Activated CD4-positive, CD25-positive, alpha-beta regulatory T cell treated with anti-CD3 and anti-CD28 coated beads, Interleukin-2, amount 50 U/mL, for 72 hours (primary cell): Measurements from ENCODE around the gene STMN1.
A peak's percentile ranks its signal among the peaks of the same experiment; 100 is the strongest.

Experiments
- DNase-seq: peaks from one replicate; pipeline ENCODE4 v3.0.0; 2021

STMN1 gene

DNA sequence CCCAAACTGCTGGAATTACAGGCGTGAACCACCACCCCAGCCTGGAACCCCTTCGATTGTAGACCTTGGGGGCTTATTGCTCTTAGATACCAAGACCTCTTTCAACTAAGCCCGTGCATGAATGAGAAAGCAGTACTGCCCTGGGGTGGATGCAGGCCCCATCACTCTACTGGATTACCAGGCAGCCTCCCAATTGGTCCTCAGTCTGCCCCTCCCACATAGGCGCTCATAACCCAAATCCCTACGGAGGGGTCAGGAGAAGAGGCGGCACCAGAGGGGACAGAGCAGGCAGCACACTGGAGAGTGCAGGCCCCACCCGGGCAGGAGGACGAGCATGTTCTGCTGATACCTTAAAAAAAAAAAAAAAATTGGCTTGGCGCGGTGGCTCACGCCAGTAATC lies 12.4 kb upstream of the STMN1 start:
- no peak for DNase-seq

DNA sequence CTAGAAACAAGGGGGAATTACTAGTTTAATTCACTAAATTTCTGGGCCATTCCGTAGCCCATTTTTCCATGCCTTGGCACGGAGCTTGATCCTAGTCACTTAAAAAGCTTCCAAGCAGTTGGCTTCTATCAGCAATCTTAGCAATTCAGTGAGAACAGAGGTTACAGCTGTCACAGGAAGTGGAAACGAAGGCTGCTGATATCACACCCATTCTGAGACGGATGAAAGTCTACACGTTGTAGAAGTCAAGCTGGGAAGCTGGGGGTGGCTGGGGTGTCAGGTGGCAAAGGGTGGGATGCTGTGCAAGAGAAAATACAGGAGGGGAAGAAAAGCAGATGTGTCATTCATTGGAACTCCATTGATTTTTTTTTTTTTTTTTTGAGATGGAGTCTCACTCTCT lies 11.8 kb upstream of the STMN1 start:
- no peak for DNase-seq

DNA sequence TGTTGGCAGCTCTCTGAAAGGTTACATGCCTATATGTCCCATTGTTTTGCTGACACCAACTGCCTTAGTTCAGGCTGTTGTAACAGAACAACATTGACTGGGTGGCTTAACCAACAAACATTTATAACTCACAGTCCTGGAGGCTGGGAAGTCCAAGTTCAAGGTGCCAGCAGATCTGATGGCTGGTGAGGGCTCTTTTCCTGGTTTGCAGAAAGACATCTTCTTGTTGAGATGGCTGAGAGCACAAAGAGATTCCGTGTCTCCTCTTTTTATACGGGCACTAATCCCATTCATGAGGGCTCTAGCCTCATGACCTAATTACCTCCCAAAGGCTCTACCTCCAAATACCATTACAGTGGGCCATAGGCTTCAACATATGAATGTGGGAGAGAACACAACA lies 10.2 kb upstream of the STMN1 start:
- DNase-seq: no peak

DNA sequence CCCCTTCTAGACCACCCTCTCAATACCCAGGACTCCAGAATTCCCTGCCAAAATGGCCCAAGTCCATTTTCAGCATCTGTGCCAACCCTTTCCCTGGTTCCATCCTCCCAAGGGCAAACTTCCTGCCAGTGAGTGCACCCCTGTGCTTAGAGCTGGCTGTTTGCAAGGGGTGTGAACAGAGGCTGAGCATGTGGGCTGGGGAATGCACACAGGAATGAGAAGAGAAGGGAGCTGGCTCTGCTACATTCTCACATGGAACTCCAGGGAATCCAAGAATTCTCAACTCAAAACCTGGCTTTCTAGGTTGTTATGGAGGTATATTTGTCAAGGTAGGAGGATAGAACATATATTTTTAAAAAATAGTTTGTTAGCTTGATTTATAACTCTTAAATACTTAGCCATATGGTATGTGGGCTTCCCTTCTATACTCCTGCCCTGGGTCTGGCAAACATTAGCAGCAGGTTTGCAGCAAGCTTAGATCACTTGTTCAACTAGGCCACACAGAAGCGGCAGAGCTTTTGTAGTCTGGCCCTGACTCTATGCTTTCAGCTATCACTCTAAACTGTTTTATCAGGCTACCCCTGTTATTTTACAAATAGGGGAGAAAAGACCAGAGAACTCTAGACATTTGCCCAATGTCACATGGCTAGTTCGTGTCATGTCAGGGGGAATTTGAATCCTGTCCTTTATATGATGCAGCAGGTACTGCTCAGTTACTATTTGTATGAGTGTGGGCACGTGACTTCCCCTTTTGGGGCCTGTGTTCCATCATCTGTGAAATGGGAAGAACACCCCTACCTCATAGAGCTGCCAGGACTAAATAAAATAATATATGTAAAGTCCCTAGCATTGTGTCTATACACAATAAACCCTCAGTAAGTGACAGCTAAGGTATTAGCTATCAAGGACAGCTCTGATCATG lies 8.1 kb upstream of the STMN1 start:
- DNase-seq: no peak

DNA sequence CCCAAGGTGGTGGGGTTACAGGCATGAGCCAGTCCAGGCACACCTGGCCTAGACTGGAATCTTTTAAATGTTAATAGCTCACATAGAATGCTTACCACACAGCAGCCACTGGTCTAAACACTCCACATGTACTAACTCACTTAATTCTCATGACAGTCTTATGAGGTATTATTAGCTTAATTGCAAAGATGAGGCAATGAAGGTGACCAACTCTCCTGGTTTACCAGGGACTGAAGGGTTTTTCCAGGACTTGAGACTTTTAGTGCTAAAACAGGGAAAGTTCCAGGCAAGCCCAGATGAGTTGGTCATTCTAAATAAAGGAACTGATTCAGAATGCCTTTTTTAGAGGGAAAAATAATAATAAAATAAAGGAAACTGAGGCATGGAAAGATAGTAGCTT lies 7.0 kb upstream of the STMN1 start:
- no peak for DNase-seq

DNA sequence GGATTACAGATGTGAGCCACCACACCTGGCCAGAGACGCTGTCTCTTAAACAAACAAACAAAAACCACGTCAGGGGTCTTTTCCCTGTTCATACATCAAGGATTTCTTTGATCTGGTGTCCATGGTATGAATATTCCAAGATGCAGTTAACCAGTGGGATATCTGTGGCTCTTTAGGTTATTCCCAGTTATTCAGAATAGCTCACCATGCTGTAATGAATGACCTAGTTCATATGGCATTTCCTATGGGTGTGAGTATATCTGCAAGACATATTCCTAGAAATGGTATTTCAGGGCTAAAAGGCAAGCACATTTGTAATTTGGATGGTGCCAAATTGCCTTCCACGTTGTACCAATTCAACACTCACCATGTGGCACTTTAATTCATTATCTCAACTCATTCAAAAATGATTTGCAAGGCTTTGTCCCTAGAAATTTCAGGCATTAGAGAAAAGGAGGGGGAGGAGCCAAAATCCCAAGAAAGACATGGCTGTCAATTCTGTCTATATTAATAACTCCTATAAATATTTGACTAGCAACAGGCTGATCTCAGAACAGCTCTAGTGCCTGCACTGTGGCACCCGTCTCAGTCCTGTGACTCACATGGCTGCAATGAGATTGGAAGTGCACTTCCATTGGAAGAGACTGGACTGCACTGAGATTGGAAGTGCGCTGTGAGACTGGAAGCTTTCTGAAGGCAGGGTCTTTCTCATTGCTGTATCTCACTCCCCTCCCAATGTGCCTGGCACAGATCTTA lies 6.0 kb upstream of the STMN1 start:
- no peak for DNase-seq

DNA sequence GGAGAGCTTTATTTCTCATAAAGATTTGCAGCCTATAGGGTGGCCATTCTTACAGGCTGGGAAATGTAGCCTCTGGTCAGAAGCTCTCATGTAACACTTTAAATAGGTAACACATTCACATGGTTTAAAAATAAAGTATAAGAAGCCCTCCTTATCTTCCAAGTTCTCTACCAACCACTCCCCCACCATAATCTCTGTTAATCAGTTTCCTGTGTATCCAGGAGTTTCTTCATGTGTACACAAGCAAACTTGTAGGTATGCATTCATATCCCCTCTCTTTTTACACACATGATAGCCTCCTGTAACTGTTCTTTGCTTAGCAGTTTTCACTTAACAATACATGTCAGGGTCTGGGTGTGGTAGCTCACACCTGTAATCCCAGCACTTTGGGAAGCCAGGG lies 4.9 kb upstream of the STMN1 start:
- no peak for DNase-seq

DNA sequence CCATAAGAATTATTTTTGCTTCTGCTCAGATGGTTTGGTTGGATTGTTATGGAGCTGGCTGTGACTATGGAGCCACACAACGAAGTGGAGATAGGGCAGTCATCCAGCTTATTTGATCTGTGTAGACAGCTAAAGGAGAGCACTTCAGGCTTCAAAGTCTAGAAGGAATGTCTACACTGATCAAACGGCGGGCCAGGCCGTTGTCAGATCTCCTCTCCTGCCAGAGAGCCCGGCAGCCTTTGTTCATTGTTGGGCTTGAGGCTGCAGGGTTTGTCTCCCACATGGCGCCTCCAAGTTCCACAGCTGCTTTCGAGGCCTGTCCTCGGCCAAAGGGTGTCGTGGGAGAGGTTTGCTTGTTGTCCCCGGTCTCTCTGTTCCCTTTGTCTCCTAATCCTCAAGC lies 2.8 kb upstream of the STMN1 start:
- no peak for DNase-seq

DNA sequence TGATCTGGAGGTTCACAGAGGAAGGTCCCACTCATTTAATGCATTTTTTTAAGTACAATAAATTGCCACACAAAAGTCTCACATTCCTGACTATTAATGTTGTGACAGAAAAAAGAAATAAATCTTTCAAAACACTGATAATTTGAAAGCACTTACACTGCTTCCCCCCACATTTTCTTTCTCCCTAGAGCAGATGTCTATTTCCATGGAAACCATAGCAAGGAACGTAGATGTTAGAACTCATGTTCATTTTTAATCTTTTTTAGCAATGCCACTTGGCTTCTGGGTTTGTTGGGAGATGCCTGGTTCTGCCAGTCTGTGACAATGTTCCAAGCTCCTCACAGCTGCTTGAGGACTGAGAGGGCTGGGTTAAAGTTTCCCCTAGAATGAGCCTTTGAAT lies 1.9 kb upstream of the STMN1 start:
- no peak for DNase-seq

DNA sequence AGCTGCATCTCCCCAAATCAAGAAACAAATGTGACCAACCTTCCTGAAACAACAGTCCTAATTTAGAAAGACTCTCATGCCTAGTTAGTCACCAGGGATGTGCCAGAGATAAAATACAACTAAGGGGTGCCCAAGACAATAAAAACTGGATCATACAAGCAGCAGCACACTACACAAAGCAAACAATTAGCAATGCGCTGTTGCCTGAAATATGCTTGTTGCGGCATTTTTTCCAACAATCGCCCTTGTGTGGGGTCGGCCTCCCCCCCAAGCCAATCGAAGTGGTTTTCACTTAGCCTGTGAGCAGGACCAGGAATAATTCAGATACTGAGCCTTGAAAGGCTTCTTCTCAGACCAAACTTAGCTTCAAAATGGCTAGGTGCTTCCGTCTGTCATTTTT lies 1.4 kb upstream of the STMN1 start:
- DNase-seq: peak; percentile 6

DNA sequence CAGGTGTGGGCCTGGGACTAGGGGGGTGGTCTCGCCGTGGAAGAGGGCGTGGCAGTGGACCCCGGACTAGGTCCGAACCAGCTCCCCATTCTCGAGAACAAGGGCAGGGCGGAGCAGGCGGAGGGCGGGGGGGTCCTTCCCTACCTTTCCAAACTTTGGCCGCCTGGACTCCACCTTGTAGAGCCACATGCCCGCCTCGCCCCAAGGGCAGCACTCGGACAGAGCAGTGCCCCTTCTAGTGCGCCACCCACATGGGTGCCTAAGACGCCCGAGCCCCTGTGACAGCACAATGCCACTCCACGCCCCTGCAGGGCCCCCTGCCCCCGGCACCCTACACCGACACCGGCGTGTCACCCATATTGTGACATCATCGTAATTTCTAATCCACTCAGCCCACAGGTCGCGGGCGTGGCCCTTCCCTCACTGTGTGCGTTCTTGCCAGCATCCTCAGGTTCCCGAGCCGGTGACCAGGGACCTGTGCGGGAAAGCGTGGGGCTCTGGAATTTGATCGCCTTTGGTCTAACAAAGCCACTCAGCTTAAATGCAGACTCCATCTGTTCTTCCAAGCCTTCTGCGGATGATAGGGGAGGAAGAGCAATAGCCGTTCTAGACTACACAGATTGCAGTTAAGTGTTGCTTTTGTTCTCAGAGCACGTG lies 553 bp upstream of the STMN1 start:
- DNase-seq: no peak

DNA sequence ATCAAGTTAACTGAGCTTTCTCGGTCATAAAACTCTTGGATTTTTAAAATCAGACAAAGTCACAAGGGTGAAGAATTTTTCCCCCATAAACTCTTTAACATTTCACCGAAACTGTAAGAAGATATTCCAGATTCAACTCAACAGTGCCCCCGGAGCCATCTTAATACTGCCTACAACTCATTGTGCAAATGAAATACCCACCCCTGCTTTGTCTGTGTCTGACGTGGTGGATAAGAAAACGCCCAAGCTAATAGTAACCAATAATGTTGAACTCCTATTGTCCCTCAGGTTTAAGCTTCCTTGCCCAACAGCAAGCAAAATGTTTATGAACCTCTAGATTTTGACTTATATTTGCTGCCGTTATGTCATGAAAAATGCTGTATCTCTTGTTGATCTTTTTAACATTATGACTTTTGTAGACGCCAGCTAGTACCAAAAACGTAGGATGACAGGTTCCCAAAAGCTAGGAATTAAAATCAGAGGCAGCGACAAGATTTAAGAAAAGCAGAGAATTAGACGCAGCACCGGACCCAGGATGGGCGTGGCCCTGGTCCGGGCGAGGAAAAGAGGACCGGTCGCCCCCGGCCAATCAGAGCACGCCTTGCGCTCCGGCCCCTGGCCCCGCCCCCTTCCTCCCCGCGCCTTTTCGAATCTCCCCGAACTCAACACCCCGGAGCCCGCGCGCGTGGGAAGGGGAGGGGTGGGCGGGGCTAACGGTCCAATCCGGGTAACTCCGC lies 1.1 kb downstream of the STMN1 start:
- peak; percentile 92 for DNase-seq

DNA sequence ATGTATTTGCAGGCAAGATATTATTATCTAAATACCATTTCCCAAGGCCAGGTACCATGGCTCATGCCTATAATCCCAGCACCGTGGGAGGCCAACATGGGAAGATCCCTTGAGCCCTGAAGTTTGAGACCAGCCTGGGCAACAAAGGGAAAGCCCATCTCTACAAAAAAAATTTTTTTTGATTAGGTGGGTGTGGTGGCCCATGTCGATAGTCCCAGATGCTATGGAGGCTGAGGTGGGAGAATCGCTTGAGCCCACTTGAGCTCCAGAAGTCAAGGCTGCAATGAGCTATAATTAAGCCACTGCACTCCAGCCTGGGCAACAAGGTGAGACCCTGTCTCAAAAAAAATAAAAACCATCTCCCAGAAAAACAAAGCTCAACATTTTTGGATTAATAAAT lies 2.2 kb downstream of the STMN1 start:
- no peak for DNase-seq

DNA sequence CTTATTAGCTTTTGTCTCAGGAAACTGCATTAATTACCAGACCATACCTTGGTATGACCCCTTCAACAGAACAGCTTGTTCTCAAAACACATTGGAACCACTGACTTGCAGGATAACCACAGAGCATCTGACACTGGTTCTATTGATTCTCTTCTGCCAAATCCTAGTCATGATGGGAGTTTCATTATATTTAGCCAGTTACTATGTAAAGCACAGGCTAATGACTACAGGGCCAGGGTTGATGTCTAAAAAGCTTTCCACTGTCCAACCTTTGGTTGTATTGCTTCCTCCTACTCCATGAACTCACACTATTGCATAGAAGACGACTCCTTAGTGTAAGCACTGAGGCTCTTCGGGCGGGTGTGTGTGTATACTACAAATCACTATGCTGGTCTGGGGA lies 3.8 kb downstream of the STMN1 start:
- peak; percentile 1 for DNase-seq

DNA sequence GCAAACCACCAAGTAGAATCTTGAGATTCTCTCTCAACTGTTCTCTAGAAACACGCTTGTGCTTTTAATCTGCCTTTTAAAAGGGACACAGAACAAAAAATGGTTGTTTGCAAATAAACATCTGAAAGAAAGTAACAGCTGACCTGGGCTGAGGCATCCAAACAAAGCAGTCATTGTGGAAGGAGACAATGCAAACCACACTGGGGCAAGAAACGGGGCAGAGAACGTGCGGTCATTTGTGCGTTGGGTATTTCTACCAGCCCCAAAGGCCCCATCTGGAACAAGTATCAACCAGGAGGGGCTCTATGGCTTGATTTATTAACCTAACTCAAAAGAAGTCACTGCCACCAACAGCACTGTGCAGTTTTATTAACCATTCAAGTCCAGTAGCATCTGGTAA lies 6.0 kb downstream of the STMN1 start:
- no peak for DNase-seq

DNA sequence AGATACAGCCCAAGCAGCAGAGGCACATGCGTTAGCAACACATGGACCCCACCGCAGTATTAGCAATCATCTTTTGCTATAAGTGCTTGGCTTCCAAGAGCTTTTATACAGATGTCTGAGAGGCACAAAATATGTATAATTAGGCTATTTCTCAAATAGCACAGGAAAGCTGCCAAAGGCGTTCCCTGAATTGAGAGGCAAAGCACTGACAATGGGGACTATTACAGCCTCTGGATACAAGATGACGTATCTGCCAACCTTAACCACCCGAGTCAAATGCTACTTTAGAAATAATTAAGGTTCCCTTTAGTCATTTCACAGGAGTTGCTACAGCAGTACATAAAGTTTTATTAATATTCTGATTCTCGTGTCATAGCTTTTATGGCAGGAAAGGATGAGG lies 6.4 kb downstream of the STMN1 start:
- no peak for DNase-seq

DNA sequence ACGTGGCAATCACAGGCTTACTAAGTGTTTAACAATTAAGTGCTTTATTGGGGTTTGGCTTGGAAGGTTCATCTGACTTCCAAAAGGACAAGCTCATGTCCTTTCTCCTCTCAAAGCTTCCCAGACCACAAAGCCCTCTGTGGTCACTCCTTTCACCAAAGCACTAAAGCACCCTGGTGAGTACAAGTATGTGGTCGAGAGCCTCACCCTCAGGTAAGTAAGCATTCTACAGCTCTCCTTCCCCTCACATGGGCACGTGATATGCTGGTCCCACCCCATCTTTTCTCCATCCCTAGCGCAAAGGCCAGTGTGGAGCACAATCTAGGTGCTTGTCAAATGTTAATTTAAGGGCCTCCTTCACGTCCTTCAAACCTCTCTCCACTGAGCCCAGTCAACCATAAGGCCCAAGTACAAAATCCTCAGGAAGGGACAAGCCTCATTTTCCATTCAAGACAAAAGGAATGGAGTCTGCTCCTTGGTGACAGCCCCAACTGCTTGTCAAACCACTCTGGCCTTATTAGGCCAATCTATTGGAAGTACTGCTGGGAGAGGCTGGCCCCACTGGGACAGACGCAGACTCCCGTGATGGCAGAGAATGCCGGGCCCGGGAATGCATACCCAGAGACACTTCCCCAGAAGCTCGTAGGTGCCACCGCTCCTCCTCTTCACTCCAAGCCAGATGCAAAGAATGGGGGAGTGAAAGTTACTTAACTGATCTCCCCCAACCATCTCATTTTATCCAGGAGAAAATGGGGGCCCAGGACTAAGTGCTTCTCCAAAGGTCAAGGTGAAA lies 7.8 kb downstream of the STMN1 start:
- no peak for DNase-seq

DNA sequence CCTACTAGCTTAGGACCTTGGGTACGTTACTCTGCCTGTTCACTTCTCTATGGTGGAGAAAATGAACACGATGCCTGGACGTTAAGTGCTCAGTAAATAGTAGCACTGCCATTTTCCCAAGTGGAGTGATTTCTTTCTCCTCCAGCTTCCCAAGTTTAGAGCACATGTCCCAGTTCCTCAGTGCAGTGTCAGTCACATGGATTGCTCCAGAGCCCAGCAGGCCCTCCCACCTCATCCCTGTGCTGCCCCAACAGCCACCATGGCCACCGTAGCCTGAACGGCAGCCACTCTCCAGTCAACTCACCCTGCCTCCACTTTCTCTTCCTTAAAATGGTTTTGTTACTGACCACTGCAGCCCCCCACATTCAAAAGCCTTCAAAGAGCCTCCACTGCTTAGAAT lies 8.5 kb downstream of the STMN1 start:
- no peak for DNase-seq

DNA sequence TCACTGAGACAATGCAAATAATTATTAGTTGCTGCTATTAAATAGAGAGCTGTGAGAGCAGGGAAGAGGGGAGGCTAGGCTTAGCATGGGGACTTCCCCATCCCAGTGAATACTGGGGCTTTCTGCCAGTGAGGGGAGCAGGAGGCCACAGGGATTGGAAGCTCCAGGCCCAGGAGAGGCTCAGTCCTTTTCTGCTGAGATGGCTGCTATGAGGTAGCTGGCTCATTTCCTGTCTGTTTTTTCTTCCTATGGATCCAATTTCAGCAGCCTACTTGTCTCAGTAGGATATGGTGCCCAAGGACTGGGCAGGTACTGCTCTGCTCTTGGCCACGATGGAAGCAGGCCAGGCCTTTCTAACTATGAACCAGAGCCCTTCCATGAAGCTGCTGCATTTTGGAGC lies 10.0 kb downstream of the STMN1 start:
- no peak for DNase-seq

DNA sequence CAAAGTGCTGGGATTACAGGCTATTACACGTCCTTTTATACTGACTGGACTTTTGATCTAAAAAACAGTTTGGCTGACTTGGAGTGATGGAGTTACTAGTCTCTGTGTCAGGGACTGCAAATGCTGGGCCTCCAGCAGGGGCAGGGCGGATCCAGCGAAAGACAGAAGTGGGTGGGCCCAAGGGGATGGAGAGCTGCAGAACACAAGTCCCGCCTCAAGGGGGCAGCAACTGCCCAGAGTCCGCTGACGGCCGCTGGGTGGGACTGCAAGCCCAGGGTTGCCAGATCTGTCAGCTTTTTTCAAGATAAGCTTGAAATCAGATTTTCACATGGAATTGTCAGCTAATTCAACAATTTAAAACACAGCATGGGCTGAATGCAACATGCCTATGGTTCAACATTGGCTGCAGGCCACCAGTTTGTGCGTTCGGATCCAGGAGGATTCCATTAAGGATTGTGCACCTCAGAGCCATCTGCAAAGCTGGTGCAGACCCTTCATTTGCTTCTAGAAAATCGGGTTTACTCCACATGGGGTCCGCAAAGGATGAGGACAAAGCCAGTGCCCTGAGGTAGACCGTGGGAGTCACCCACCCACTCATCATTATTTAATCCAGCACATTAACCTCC lies 10.7 kb downstream of the STMN1 start:
- DNase-seq: peak; percentile 86

DNA sequence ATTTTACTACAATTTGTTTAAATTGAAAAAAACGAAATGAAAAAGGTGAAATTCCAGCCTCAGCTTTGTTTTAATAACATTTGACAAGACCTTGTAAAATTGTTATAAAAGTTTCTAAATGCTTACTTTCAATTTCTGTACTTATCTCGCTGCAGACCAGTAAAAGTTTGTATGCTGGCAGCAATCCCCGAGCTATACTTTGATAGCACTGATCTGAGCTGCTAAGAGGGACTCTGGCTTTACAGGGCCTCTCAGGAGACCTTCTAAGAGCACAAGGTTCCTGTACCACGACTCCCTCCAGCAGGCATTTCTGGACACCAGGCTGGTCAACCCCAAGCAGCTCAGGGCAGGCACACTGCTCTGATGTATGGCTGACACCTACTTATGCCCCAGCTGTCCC lies 13.1 kb downstream of the STMN1 start:
- no peak for DNase-seq

DNA sequence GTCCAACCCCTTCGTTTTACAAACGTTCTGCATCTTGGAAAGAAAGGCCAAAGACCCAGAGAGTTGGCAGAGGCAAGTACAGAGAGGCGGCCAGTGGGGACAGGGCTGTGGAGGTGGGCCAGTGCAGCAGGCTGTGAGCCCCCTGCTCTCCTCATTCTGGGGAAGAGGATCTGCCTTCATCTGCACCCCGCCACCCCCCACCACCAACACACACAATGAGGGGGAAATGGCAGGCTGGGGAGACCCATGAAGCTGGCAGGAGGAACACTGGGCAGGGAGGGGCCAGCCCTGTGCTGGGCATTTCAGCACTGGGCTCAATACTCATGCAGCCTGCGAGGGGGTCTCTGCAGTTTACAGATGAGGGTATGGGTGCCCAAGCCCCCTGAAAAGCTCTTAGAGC lies 14.6 kb downstream of the STMN1 start:
- DNase-seq: no peak
